ENCODE results near the gene KDM7A.
A peak's percentile ranks its signal among the peaks of the same experiment; 100 is the strongest.
"Not testable (repeated sequence)": the region's sequence is repeated elsewhere in the genome, so short reads cannot be mapped to it uniquely, and the experiment has no call there.

Gene KDM7A

DNA sequence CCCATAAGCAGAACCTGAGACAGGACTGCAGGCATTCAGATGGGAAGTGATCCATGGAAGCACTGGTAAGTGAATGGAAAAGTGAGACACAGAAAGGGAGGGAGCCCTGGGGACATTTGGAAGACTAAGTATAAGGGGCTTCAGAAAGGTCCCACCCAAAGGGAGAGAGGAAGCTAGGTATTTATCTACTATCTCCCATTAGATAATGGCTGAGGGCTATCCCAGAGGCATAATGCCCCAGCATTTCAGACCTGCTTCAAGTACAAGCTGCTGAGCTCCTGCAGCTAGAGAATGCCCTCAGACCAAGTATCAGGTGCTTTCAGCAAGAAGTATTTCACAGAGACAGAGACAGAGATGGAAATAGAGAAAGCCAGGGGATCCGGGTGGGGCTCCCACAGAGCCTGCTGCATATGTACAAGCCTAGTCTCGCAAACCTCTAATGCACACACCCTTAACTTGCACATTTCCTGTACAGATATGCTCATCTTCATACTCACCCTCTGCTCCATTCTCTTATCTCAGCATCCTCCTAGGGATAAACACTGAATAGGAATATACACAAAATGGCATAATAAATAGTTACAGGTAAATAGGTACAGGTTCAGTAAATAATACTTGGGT, 20.2 kb downstream of the KDM7A start:
- no peak for DNase-seq

DNA sequence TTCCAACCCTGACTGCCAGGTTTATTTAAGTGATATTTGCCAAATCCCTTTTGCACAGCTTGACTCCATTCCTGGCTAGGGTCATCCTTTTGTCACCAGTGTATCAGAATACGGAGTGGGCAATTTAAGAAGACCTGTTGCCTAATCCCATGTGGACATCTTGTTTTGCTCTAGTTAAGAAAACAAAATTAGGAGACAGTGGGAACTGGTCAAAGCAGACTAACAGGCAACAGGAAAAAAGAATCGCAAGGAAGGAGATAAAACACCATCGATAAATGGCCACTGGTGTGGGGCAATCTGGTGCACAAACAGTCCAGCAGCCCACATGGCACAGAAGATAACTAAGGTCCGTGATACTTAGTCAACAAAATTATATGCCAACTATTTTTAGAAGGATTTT, 21.4 kb downstream of the KDM7A start:
- no peak for DNase-seq

DNA sequence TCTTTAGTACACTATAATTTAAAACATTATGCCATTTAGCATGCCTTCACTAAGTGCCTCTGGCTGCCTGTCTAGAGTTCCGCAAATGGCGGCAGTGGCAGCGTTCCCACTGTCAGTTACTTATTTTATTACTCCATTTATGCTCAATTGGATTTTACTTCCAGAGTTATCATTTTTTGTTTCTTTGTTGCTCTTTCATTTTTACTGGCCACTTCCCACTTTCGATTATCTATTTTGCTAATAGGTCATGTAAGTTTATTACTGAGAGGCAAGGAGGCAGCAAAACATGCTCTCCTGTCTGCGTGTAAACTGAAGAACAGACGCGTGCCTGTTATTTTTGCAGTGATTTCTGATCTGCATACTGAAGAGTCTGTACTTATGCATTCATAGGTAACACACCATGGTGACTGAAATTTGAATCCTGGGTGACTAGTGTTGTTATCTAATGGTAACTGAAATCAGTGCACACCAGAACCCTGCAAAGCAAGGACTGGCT, 23.1 kb downstream of the KDM7A start:
- peak; percentile 2 for DNase-seq

DNA sequence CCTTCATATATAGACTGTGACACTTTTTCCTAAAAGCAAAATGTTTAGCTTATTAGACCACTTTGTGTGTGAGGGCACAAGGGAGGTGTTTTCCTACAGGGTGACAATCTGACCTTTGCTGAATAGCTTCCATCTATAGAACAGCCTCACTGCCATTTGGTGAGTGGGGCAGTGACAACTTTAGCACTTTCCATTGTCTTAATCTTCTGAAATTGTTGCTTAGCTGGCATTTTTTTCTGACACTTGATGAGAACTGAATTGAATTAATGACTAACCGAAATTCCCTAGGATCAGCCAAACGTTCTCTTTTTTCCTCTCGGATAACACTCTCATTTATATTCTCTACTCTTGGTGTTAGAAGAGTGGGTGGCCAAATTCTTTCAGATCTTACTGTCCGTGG, 30.2 kb downstream of the KDM7A start:
- no peak for DNase-seq

DNA sequence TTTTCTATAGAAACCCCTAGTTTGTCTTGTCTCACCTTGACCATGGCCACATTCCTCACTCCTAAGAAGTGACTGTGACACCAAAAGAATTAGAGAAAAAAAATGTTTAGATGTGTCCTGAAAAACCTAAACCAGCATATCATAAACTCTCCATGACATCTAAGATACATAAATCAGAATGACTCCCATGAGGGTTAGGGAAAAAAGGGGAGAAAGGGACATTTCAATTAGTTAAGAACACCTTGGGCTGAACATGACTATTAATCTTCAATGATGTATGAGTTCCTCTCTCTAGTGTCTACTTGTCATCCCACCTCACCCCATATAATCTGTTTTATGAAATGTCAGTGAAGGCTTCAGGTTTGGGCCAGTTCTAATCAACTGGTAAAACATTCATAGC, 31.1 kb downstream of the KDM7A start:
- no peak for DNase-seq

DNA sequence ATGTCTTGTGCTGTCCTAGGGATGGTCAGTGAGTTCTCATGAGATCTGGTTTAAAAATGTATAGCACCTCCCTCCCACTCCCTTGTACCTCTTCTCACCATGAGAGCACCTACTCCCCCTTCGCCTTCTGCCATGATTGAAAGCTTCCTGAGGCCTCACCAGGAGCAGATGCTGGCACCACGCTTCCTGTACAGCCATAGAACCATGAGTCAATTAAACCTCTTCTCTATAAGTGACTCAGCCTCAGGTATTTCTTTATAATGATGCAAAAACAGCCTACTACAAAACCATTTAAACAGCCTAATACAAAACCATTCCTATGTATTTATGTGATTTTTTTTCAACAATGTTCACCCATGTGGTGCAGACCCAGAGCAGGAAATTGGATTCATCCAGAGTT, 32.0 kb downstream of the KDM7A start:
- DNase-seq, result no peak

DNA sequence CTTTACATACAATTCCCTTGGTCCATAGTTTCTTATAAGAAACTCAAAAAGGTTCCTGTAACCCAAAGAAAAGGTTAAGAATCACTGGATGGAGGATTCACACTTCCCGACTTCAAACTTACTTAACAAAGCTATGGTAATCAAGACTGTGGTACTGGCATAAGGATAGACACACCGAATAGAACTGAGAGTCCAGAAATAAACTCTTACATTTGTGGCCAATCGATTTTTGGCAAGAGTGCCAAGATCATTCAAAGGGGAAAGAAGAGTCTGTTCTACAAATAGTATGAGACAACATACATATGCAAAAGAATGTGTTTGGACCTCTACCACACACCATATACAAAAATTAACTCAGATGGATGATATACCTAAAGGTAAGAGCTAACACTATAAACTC, 32.8 kb downstream of the KDM7A start:
- no peak for DNase-seq

DNA sequence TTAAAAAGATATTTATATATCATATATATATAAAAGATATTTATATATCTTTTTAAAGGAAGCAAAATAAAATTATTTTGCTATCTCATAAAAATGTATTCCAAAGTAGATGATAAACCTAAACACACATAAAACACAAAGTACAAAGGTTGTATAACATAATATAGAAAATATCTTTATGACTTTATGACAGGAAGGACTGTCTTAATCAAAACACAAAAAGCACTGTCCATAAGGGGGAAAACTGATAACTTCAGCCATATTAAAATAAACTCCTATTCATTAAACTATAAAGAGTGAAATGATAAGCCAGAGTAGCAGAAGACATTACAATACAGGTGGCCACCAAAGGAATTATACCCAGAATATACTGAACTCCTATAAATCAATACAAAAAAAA, 34.8 kb downstream of the KDM7A start:
- no peak for DNase-seq

DNA sequence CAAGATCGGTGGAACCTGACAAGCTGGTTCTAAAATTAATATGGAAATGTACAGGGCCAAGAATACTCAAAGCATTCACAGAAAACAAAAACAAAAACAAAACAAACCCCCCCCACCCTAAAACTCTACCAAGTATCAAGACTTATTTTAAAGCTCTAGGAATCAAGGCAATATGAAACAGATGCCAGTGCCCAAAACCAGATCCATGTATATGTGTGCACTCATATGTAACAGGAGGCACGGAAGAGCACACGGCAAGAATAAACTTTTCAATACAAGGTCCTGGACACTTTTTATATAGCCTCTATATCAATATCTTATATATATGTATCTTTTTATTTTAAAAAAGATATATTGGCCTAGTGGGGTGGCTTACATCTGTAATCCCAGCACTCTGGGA, 35.5 kb downstream of the KDM7A start:
- no peak for DNase-seq

DNA sequence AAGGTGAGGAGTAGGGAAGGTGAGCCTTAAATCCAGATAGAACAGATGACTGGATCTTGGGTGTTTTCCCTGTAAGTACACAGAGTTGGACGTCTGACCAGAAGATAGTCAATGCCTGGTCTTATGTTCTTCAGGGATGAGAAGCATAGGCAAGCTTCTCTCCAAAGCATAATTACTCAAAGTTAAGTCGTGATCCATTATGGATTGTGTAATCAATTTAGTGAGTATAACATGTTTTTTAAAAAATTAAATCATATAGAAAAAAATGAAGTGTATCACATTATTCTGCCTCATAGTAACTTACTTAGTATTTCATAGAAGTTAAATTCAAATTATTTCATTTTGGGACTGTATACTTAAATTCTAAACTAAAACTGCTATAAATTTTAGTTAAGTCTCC, 39.7 kb downstream of the KDM7A start:
- no peak for DNase-seq

DNA sequence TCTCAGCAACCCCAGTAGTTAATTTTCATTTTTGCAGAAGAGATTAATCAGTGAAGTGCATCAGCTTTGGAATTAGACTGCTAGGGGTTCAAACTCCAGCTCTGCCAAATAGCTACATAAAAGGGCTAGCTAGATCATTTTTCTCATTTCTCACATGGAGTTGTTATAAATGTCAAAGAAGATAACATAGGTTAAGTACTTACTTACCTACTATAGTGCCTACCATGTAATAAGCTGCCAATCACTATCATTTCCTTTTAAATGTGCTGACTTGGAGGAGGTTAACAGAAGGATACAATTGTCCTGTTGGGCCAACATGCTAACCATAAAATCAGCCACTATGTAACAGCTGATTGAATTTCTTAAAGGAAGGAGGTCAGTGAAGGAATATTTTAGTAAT, 40.7 kb downstream of the KDM7A start:
- no peak for DNase-seq

DNA sequence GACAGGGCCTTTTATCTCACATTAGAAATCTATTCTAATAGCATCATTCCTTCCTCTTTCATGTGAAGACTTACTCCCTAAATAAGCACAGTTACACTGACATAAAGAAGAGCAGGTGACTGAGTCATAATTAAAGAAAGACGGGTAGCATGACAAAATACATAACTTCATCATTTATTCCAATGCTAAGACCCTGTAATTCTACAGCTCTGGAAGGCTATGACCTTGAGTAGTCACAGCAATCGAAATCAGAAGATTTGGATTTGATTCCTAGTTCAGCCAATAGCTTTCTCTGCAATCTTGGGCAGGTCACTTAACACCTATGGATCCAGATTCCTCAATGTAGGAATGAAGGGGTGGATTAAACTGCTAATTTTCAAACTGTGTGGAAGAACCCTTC, 42.7 kb downstream of the KDM7A start:
- no peak for DNase-seq

DNA sequence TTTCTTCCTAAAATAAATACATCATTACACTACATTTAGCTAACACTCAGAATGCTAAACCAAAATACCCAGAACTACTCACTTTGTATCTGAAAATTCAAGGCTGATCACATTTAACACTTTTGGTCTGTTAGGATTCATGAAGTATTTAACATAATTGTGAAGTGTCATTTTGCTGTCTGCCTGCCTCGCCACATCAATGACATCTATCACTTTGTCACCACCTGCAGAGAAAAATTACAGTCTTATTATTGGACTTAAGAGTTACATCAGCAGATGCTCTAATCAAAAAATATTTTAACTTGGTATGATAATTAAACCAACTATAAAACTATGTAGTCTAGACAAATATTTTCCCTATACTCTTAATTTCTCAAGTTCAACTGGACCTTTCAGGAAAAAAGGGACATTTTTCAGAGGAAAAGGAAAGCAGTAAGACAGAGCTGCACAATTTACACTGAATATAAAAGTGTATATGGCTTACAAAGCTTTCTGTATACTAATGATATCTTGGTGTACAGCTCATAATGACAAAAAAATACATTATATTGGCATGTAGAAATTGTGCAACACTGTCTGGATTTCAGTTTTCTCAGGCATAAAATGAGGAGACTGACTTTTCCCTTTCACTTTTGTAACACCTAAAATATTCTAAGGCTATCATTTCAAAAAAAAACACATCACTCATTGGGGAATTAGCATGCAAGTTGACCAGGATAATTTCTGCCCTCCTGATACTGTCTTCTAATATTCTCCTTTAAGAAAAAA, 49.2 kb downstream of the KDM7A start:
- DNase-seq, result no peak

DNA sequence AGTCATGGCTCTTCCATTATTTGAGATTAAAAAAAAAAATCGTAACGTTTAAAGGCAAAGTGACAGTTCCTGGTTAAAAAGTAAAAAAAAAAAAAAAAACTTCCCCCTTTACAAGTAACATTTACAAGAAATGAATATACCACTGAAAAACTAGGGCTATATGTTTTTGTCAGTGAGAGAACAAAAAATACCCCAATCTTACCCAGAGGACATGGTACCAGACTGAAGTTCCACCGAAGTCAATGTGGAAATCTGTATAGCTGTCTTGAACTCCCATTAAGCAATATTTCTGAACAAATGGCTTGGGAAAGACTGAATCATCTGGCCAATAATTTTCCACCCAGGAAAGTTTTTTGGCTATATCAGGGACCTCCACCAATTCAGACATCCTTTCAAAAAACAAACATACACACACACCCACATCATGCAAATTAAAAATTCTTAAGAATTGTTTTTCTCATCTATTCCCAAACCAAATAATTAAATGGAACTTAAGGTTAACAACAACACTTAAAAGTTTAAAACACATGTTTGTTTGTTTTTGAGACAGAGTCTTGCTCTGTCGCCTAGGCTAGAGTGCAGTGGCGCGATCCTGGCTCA, 50.2 kb downstream of the KDM7A start:
- DNase-seq, result no peak

DNA sequence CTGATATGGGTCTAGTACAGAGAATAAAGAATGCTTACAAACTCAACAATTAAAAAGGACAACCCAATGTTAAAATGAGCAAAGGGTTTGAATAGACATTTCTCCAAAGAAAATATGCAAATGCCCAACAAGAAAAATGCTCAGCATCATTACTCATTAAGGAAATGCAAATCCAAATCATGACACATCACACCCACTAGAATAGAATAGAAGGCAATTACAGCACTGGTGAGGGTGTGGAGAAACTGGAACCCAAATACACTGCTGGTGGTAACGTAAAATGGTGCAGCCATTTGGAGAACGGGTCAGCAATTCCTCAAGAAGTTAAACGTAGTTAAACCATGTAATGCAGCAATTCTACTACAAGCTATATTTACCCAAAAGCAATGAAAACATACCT, 53.8 kb downstream of the KDM7A start:
- DNase-seq, result no peak

DNA sequence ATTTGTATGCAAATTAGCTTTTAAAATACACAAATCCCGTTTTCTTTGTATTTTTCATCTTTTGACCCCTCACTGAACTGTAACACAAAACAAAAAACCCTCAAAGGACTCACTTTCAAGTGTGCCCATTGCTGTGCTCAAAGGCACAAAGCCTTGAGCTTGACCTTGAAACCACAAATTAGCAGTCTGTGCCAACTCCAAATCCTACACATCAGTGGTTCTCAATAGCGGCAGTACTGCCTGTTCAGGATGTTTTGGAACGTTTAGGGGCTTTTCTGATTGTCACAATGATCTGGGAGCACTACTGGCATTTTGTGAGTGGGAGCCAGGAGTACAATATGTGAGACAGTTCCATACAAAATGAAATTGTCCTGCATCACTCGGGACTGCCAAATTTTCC, 55.5 kb downstream of the KDM7A start:
- DNase-seq, result no peak

DNA sequence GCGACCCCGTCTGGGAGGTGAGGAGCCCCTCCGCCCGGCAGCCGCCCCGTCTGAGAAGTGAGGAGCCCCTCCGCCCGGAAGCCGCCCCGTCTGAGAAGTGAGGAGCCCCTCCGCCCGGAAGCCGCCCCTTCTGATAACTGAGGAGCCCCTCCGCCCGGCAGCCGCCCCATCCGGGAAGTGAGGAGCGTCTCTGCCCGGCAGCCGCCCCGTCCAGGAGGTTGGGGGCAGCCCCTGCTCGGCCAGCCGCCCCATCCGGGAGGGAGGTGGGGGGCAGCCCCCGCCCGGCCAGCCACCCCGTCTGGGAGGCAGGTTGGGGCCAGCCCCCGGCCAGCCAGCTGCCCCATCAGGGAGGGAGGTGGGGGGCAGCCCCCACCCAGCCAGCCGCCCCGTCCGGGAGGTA, 62.0 kb downstream of the KDM7A start:
- DNase-seq, result not testable (repeated sequence)

DNA sequence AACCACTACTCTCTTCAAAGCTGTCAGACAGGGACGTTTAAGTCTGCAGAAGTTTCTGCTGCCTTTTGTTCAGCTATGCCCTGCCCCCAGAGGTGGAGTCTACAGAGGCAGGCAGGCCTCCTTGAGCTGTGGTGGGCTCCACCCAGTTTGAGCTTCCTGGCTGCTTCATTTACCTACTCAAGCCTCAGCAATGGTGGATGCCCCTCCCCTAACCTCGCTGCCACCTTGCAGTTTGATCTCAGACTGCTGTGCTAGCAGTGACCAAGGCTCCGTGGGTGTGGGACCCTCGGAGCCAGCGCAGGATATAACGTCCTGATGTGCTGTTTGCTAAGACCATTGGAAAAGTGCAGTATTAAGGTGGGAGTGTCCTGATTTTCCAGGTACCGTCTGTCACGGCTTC, 68.0 kb downstream of the KDM7A start:
- DNase-seq, result not testable (repeated sequence)

DNA sequence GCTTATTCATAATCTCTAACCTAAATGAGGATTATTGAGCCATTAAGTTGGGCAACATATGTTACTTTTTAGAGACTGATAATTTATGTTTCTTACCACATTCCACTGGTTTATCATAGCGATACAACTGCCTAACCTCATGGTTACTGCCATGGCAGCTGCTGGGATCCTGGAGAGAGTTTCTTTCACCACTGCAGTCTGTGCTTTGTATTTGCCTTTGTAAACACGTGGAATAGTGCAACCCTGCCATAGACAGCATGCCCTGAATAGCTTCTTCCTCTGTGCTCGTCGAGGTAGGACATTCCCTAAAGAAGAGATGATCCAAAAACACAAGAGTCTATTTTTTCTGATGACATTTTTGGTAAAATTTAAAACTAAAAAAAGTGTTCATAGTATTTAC, 80.3 kb downstream of the KDM7A start:
- no peak for DNase-seq

DNA sequence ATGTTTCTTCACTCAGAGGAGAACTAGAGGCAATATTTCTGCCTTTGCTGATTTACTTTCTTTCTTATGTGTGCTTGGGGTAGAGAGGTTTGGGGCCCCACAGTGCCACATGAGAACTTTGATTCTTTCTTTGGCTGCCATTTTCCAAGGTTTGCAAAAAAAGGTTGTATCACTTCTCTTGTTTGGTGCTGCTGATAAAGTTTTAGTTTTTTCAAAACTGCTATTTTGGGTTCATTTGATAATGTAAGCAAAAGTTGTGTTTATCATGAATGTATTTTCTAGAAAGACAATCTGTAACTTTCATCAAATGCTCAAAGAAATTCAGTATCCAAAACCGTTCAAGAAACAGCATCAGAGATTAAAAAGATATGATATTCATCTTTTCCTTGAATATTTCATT, 83.4 kb downstream of the KDM7A start:
- no peak for DNase-seq

DNA sequence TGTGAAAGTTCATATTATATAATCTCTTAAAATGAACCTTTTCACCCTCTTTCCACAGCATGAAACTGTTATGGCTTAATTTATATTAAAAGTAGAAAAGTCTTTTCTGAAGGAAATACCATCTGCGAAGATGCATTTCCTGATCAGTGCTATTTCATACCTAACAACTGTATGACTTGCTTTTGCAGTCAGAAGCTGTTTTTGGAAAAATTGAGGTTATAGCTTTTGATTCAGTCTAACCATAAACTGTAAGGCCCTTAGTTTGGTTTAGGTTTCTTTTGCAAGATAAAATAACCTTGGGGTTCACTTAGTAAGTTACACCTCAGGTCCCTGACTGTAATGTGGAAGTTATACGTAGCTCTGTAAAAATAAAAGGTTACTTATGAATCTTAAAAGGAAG, 91.3 kb downstream of the KDM7A start:
- DNase-seq, result no peak

DNA sequence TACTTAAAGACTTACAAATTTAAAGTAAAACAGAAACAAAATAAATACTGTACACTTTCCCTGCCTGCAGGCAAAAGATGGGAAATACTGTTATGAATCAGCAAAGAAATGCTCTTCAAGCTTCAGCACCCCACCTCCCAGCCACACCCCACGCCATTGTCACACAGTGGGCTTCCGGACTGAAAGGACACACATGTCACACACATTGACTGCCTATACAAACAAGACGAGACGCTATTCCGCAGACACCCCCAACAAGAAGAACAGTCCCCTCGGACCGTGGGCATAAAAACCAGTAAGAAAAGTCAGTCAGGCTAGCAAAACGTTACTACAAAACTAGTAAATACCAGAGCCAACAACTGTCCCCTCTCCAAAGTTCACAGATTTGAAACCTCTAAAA, 91.8 kb downstream of the KDM7A start:
- DNase-seq, result no peak

DNA sequence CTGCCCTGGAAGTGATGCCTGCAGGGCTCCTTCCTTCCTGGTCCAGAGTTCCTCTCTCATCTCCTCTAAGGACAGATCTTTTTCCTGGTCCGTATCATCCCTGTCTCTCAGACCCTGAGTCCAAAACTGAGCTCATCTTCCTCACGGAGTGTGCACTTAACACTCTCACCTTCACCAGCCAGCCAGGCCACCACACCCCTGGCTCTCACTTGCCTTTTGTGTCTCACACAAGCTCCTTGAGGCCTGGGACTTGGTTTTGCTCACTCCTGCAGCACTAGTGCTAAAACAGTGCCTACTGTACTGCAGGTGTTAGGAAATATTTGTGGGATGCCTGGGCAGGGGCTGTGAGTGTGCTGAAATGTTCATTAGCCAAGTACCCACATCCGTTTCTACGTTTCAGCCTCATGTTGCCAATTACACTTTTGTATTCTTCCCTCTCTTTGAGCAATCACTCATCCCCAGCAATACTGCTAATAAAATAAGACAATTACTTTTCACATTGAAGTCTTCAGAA, 92.6 kb downstream of the KDM7A start:
- no peak for DNase-seq

DNA sequence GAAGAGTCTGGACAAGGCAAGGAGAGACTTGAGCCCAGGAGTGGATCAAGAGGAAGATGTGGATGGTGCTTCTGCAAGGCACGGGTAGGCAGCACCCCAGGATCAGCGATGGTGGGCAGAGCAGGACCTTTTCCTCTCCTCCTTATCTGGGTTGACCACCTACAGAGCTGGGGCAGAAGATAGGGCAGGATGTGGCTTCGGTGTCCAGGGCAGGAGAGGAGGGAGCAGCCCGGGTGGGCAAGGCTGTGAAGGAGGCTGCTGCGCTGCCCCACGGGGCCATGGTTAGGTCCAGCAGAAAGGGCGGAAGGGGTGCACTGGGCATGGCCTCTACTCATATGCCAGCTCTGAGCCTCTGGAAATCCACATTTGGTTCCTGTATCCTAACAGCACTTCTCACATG, 94.0 kb downstream of the KDM7A start:
- no peak for DNase-seq
